T follicular helper cell (primary cell): ENCODE measurements around the gene CENPP.

Experiments used
- DNase-seq: peaks from one replicate; pipeline ENCODE4 v3.0.0-alpha.2; 2020; ENCODE audit warnings: low read depth

Gene CENPP

DNA sequence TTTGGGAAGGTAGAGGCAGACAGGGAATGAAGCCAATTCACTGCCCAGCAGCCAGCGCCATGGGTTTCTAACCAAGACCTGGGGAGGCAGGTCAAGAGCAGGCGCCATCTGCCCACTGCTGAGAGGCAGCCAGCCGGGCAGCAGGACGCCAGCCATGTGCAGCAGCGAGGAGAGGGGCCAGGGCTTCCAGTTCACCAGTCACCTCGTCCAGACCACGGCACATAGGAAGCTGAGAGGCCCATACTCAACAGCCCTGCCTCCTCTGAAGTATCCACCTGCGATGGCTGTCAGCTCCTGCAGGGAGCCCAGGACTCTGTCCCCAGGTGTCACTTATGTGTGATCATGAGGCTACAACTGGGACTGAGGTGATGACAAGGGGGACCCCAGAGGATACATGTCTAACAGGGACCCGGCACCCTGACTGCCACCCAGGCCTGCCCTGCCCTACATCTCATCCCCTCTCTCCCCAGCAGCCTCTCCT lies 314.1 kb downstream of the CENPP start:
- DNase-seq, result no peak

DNA sequence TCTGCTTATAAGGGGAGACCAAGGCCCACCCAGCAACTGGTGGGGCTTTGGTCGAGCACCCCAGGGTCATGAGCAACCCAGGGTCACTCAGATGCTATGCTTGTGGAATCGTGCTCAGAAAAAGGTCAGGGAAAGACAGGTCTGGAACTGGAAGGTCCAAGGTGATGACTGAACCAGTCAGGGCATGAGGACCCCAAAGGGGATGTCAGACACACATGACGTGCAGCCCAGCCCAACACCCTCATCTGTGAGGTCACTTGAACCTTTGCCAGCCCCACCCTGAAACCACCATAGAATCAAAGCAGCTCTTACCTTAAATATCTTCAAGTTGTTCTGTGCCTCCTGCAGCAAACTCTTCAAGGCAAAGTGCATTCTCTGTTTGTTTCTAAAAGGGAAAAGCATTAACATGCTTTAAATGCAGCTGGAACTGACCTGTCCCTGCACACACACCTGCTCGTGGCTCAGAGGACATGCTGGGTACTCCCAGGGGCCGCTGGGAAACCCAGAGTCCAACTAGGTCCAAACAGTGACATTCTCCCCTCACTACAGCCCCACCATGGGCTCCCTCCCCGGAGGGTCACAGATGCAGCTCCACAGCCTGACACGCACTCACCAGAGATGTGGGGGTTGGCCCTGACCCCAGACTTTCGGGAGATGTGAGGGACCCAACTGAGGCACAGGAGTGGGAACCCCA lies 314.8 kb downstream of the CENPP start:
- no peak for DNase-seq

DNA sequence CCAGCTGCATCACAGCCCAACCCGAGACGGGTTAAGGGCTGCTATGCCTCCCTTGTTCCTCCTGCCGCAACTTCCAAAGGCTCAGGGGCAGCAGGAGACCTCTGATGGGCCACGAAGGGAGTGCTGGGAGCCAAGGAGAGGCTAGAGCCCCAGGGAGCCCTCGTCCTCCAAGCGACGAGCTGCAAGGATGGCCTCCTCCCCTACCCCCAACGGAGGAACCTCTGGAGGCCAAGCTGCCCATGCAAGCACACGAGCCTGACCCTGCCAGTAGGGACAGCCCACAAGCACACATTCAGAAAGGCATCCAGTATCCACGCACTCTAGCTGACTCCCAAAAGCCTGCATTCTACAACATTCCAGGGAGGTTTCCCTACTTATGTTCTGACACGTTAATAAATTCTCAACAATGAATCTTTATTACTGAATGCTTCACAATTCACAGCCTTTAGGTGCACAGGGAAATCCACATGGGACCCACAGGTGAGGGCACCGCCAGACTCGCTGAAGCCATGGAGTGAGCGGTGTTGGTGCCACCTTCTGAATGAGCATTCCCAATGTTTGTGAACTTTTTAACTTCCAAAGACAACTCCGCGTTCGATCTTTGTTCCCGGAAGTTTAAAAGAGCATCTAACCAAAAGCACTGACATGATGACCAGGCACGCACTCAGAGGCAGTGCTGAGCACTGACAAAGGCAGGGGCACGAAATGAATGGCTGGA lies 315.5 kb downstream of the CENPP start:
- DNase-seq, result no peak

DNA sequence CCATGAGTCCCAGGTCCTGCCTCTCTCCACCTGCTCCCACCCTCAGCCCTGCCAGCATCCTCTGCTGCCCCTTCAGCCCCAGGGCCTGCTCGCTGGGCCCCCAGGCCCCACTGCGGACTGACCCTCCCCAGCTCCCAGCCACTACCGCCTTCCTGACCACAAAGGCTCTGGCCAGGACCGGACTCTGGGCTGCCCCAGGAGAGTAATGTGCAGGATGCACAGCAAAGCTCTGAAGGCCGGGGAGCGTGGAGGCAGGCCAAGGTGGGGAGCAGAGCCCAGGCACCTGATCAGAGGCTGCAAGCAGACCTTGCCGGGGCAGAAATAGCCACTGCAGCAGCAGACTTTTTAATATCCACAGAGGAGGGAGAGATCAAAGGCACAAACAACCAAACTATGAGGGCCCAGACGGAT lies 316.3 kb downstream of the CENPP start:
- DNase-seq, result no peak

DNA sequence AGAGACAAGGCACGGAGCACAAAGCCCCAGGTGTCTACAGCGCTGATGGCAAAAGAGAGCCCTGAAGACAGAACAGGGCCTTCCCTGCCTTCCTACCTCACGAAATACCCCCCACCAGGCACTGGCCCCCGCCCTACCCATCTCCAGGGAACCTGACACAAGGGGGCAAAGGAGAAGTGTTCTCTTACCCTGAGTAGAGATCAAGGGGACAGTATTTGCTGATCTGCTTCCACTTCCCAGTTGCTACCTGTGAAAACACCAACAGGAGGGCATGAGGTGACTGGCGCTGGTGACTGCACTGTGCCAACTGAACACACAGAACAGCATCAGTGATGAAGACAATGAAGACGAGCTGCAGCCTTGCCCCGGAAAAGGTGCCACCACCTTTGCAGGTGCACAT lies 316.8 kb downstream of the CENPP start:
- no peak for DNase-seq

DNA sequence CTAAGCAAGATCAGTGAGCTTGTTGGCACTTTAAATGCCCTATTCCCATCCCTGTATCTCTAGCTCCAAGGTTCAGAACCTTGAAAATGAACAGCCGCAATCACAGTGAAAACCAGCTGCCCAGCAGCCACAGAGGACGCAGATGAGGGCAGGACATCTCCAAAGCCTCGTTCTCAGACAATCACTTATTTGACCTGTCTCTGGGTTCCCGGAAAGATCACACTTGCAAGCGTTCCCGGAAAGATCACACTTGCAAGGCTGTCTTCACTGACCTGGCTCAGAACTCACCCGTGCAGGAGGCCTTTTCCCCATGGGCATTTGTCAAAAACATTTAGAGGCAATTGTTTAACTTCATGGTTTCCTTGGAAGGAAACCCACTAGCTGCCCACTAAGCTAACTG lies 318.5 kb downstream of the CENPP start:
- no peak for DNase-seq

DNA sequence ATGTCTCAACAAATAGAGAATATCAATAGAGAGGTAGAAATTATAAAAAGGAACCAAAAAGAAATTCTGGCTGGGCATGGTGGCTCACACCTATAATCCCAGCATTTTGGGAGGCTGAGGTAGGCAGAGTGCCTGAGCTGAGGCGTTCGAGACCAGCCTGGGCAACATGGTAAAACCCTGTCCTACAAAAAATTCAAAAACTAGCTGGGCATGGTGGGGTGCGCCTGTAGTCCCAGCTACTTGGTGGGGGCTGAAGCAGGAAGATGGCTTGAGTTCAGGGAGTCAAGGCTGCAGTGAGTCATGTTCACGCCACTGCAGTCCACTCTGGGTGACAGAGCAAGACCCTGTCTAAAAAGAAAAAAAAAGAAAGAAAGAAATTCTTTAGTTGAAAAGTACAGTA lies 319.3 kb downstream of the CENPP start:
- DNase-seq, result no peak

DNA sequence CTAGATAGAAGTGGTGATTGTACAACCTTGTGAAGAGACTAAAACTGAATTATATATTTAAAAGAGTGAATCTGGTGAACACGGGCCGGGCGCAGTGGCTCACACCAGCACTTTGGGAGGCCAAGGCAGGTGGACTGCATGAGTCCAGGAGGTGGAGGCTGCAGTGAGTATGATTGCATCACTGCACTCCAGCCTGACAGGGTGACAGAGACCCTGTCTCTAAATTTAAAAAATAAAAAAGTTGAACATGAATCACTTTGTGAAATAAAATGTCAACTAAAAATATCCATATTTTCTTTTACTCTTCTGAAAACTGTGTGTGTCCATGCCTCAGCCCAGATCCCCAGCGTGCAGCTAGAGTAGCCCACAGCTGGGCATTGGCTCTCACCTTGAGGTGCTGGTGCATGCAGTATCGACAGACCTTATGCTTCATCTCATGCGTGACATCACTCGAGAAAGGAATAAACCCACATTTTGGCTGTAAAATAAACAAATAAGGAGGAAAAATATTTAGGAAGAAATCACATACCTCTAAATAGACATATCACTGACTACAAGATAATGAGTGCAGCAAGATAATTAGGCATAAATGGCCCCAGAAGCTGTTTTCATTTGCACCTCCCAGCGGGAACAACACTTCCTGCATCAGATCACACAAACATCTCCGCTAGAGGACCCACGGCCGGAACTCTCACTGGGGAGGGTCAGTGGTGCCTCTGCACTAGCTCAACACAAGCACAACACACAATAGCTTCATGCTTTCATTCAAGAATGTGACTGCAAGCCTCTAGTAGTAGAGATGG lies 322.1 kb downstream of the CENPP start:
- DNase-seq, result no peak

DNA sequence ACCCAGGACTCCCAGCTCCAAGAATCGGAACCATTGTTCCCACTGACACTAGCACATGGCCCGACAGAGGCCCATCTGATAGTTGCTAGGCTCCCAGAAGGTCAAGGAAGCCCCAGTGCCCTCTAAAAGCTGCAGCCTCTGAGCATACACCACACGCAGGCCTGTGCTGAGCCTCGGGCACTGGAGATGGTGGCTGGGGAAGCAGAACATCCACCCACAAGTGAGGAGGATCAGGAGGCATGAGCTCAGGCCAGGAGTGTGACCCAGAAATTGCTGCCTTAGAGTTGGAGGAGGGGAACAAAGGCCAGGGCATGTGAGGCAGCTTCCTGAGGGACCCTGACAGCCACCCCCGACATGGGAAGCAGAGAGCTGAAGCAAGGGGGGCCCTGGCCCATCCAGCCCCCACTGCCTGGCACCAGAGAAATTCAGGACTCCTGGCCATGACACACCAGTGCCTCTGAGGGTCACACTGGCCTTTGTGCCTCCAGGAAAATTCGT lies 322.8 kb downstream of the CENPP start:
- DNase-seq, result no peak

DNA sequence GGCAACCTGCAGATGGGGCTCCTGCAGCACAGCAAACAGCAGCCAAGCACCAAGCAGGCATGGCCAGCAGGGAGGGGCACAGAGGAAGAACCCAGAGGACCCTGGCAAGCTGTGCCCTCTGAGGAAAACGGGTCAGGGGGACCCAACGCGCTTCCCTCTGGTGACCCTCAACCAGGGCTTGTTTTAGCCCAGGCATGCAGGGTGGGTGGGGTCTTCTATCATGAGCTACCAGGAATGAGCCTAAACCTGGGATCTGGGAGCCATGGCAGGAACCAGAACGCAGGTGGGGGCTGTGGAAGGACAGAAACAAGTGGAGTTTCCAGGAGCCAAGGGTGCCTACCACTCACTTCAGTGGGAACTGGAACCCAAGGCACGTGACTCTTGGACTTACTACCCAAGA lies 323.3 kb downstream of the CENPP start:
- no peak for DNase-seq

DNA sequence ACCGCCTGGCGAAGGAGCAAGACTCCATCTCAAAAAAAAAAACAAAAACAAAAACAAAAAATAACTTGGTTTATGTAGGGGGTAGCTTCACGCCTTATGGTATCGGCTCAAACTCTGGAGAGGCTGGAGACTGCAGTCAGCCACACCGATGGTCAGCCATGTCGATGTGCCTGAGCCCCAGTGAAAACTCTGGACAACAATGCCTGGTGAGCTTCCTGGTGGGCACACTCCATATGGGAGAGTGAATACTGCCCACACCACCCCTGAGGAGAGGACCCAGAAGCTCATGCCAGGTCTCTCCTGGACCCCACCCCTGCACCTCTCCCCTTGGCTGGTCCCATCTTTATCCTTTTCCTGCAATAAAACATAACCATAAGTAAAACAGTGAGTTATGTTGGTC lies 324.5 kb downstream of the CENPP start:
- DNase-seq, result no peak

DNA sequence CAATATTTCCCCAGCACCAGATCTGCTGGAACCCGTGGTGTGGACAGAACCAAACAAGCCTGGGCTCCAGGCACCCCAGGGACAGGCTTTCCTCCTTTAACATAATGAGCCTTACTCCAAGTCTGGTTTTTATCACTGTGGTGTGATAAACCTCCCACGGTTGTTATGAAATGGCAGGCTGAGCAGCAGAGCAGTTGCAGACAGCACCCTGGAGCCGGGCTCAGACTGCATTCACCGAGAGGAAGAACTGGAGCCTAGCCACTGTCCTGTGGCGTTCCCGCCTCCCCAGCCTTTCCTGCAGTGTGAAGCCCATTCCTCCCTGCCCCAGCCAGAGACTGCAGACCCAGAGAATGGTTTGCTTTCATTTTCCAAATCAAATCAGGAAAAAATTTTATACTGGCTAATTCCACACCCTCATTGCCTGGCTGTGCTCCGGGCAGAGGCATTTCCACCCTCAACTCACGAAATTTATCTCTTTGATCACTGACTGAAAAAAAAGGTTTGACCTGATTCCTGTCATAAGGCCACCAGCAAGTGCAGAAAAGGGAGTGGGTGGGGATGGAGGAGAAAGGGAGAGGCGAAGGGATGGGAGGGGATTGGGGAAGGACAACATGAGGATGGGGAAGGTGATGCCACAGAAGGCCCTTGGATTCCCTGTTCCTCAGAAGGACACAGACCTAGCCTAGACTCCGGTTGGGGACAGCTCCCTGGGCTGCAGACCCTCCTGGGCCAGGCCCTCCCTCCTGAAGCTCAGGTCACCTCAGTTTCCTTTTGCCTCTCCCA lies 325.3 kb downstream of the CENPP start:
- DNase-seq, result no peak

DNA sequence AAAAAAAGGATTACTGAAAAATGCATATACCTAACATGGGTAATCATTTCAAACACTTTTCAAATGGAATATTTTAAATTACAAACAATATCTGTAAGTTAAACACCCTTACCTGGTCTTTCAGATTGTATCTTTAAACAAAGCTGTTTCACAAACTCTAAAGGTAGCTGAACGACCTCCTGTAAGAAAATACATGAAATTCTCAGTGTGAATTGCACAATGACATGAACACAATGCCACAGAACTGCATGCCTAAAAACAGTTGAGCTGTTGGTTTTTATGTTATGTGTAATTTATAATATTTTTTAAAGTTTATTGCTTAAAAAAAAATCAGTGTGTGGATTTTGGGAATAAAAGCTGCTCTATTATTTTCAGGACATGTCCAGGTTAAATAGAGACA lies 326.7 kb downstream of the CENPP start:
- no peak for DNase-seq

DNA sequence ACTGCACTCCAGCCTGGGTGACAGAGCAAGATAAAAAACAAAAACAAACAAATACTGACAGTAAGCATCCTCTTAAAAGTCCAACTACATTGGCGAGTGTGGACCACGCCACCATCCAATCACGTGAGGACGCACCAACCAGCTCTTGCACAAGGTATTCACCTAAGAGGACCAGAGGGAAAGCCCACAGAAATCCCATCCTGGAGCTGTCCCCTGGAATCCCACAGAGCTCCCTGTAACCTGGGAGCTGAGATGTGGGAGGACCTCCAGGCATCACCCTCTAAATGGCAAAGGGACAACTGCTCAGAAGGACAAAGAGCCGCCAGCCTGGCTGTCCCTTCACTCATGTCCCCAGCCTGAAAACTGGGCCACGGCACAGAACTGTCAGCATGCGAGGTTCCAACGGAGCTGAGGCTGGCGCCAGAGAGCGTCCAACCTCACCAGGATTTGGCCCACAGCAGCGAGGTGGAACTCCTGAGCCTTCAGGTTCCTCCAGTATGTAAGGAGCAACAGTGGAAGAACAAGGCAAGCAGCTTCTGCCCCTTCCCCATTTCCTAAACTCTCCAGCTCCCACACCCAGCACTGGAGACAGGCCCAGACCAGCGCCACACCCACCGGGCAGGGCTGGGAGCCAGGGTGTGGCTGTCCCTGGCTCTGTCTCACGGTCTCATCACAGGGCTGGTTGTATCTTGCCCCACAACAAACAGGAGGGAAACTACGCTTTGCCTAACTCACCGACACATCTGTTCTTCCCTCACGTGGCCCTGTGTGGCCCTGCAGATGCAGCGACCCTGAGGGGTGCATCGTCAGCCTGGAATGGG lies 328.9 kb downstream of the CENPP start:
- no peak for DNase-seq

DNA sequence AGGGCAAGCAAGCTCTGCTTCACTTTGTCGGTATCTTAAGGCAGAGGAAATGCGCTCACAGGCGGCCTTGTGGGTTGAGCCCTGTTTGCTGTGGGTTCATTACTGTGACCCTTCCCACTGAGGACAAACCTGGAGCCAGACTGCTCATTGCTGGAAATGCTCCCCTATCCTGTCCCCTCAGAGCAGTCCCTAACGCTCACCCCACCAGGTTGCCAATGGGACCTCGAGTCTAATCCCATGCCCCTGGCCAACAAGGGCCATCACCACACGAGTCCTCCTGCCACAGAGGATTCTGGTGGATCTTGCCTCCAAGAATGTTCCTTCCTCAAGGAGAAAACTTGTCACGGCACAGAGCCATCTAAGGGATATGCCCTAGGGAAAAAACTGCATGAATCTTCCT lies 329.6 kb downstream of the CENPP start:
- no peak for DNase-seq

DNA sequence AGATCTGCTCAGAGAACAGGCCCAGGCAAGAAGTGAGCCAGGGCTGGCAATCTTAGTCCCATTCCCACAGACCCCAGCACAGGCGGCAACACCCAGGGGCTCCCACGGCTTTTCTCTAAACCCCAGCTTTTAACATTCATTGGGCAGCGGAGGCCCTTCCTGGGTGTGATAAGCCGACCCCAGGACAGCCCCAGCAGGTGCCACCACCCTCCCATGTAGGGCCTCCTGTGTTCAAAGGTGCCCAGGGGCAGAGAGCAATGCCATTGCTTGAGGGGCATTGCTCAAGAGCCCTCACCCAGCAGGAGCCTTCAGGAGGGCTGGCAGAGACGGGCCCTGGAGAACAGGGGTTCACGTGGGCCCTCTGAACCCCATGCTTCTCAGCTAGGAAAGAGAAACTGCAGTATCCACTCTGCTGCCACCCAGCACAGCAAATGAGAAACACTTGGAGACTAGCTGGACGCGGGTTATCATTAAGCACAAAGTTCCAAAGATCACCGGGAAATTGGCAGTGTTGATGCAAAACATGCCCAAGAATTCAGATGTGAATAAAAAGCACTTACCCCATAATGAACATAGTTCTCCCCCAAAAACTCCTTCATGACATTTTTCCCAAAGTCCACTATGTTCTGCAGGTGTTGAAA lies 330.3 kb downstream of the CENPP start:
- DNase-seq, result no peak

DNA sequence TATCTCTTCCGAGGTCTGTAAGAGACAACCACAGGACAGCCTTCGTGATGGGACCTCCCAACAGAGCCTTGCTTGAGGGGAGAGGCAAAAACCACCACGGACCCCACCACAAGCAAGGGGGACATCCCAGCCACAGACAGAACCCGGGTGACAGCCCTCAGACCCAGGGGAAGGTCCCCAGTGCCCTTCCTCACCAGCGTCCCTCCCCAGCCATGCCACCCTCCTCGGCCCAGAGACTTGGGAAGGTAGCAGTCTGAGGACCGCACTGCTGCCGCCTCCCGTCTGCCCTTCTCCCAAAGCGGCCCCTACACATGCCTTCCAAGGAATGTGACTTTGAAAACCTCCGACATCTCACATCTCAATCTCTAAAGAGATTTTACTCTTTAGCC lies 330.8 kb downstream of the CENPP start:
- DNase-seq, result no peak

DNA sequence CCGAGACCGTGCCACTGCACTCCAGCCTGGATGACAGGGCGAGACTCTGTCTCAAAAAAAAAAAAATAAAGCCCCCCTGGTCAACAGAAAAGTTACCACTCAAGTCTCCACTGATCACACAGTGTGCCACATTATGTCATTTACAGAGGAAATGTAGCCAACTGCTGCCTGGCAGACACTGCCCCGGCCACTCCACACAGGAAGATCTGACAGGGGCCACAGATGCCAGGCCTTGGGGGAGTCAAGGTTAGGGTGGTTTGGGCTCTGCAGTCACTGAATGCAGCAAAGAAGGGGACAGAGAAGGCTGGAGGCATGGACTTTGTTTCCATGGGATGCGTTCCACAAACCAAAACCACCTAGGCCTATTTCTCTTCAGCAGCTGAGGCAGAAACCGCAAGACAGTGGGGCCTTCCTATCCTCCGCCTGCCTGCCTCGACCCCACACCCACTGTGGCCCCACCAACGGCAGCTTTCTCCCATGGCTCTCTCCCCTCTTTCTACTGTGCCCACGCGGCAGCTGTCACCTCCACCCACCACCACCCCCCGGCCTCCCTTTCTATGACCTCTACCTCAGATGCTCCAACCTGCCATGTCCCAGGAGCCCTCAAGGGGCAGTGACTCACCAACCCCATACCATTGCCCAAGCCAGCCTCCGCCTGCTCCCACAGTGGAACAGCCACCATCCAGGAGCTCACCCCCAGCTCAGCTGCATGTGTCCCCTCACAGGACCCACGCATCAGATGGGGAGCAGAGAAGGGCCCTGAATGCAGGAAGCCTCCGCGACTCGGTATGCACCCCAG lies 331.7 kb downstream of the CENPP start:
- no peak for DNase-seq

DNA sequence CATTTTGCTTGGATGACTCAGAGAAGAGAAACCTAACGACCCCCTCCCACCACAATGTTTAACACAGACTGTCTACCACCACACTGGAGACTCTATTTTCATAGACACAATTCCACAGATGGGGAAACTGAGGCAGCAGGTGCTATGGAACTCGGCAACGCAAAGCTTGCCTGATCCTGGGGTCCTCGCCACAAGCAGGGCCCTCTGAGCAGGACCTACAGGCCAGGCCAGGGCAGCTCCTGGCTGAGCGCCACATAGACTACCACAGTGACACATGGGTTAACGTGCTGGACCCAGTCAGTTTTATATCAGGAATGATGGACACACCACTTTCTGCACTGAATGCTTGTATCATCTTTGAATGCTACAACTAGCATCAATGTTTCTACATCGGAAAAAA lies 332.4 kb downstream of the CENPP start:
- no peak for DNase-seq

DNA sequence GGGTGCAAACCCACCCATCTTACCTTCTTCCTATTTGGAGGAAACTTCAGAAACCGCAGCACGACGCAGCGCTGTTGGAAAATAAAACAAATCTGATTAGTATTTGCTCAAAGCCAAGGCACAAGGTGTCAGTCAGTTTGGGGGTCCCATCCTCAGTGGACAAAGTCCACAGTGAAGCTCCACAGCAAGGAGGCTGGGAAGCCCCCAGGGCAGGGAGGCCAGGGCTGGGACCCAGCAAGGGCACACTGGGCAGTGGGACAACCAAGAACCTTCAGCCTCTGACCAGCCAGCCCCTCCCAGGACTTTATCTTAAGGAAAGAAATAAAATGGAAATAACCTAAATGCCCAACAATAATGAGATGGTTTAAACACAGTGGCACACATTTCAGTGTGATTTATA lies 332.9 kb downstream of the CENPP start:
- DNase-seq, result no peak
